IMR-90 (cell line): Measurements from ENCODE around the gene CERKL. TPM values are rescaled to one million over a fixed set of nuclear protein-coding genes. Genes with fewer than 3 reads are reported as not detected.

ENCODE experiments used
- ATAC-seq: fragments of 200-7000 bp; cut with Tn5 transposase; 2 replicates; pipeline ENCODE4 v1.9.1; 2020; ENCODE audit warnings: low read depth, mild to moderate bottlenecking, moderate library complexity
- BruUV-seq: library from RNA; stranded (reverse); fragments of 400-500 nt; replicated peaks from 2 replicates; lab custom pipeline; 2021; lab: Mats Ljungman, UMichigan
- CTCF ChIA-PET: fragments of 300-600 bp; formaldehyde crosslinking; extraction: SDS; loops from one replicate; lab custom pipeline; 2021; ENCODE audit warnings: antibody characterized with exemption; lab: Yijun Ruan, JAX
- POLR2A ChIA-PET: fragments of 300-600 bp; sonication (Branson Sonifier 250); formaldehyde crosslinking; loops from one replicate; lab custom pipeline; 2022; ENCODE audit warnings: antibody characterized with exemption; ENCODE audit not compliant: unreplicated experiment; lab: Charles Lee
- DNase-seq: peaks from one replicate; pipeline ENCODE4 v3.0.0; 2013
- H2AFZ ChIP-seq: replicated peaks from 2 replicates; pipeline ENCODE3; 2013; ENCODE audit warnings: low read length, mild to moderate bottlenecking; ENCODE audit not compliant: poor library complexity
- H2AK5ac ChIP-seq: 2 replicates; pipeline ENCODE4 v1.6.1; 2013; ENCODE audit warnings: low read depth, low read length, inconsistent platforms
- H2AK9ac ChIP-seq: replicated peaks from 2 replicates; pipeline ENCODE3; 2013; ENCODE audit warnings: mild to moderate bottlenecking, low read depth, low read length, moderate library complexity; ENCODE audit not compliant: poor library complexity
- H2BK120ac ChIP-seq: 2 replicates; pipeline ENCODE4 v1.6.1; 2013; ENCODE audit warnings: low read depth, low read length, inconsistent platforms
- H2BK15ac ChIP-seq: 3 replicates; pipeline ENCODE4 v1.6.1; 2013; ENCODE audit warnings: low read depth, low read length, inconsistent platforms
- H2BK20ac ChIP-seq: 2 replicates; pipeline ENCODE4 v1.6.1; 2013; ENCODE audit warnings: low read depth, mild to moderate bottlenecking, inconsistent platforms, low read length, moderate library complexity
- H2BK5ac ChIP-seq: 2 replicates; pipeline ENCODE4 v1.6.1; 2013; ENCODE audit warnings: mild to moderate bottlenecking, low read depth, low read length, inconsistent platforms; ENCODE audit not compliant: poor library complexity, severe bottlenecking
- H3K14ac ChIP-seq: replicated peaks from 2 replicates; pipeline ENCODE4 v1.6.1; 2013; ENCODE audit warnings: low read depth, low read length, inconsistent platforms
- H3K18ac ChIP-seq: 2 replicates; pipeline ENCODE4 v1.6.1; 2013; ENCODE audit warnings: low read depth, low read length, control low read depth
- H3K23ac ChIP-seq: 2 replicates; pipeline ENCODE4 v1.6.1; 2013; ENCODE audit warnings: low read depth, low read length, inconsistent platforms
- H3K27ac ChIP-seq: 2 replicates; pipeline ENCODE4 v1.5.1; 2013; ENCODE audit warnings: mild to moderate bottlenecking, control low read depth, low read length; ENCODE audit not compliant: insufficient read depth
- H3K27me3 ChIP-seq: 2 replicates; pipeline ENCODE4 v1.6.1; 2013; ENCODE audit warnings: low read length; ENCODE audit not compliant: control insufficient read depth, insufficient read depth
- H3K36me3 ChIP-seq: 2 replicates; pipeline ENCODE4 v1.6.1; 2013; ENCODE audit warnings: low read length, mixed read lengths; ENCODE audit not compliant: control insufficient read depth, insufficient read depth
- H3K4ac ChIP-seq: 2 replicates; pipeline ENCODE4 v1.6.1; 2013; ENCODE audit warnings: low read depth, low read length, inconsistent platforms
- H3K4me1 ChIP-seq: 2 replicates; pipeline ENCODE4 v1.6.1; 2013; ENCODE audit warnings: low read length, mixed read lengths; ENCODE audit not compliant: control insufficient read depth, insufficient read depth
- H3K4me2 ChIP-seq: 2 replicates; pipeline ENCODE4 v1.6.1; 2013; ENCODE audit warnings: low read depth, mild to moderate bottlenecking, control low read depth, low read length, moderate library complexity
- H3K4me3 ChIP-seq: 2 replicates; pipeline ENCODE4 v1.5.1; 2013; ENCODE audit warnings: low read depth, mild to moderate bottlenecking, control low read depth, low read length, moderate library complexity; ENCODE audit not compliant: insufficient read depth
- H3K56ac ChIP-seq: 2 replicates; pipeline ENCODE4 v1.6.1; 2013; ENCODE audit warnings: low read length, inconsistent platforms; ENCODE audit not compliant: insufficient read depth; ENCODE audit errors: extremely low read depth
- H3K79me1 ChIP-seq, 2 experiments: 2 replicates each; pipeline ENCODE4 v1.6.1; 2013; ENCODE audit warnings: low read length in 2 of 2, inconsistent platforms in 1 of 2, low read depth in 1 of 2
- H3K9ac ChIP-seq: 2 replicates; pipeline ENCODE4 v1.6.1; 2013; ENCODE audit warnings: low read depth, low read length, control low read depth
- H3K9me1 ChIP-seq: 2 replicates; pipeline ENCODE4 v1.6.1; 2013; ENCODE audit warnings: low read length, inconsistent platforms; ENCODE audit not compliant: insufficient read depth
- H3K9me3 ChIP-seq: 2 replicates; pipeline ENCODE4 v1.6.1; 2013; ENCODE audit warnings: low read length; ENCODE audit not compliant: control insufficient read depth, insufficient read depth
- H4K20me1 ChIP-seq: 2 replicates; pipeline ENCODE4 v1.6.1; 2013; ENCODE audit warnings: low read length, inconsistent platforms; ENCODE audit not compliant: insufficient read depth
- H4K5ac ChIP-seq: 2 replicates; pipeline ENCODE4 v1.6.1; 2013; ENCODE audit warnings: mild to moderate bottlenecking, low read depth, low read length, control low read depth
- H4K8ac ChIP-seq, 2 experiments: 2 replicates each; pipeline ENCODE4 v1.6.1; 2013; ENCODE audit warnings: low read depth in 2 of 2, low read length in 2 of 2, control low read depth in 1 of 2, inconsistent platforms in 1 of 2
- H4K91ac ChIP-seq: 2 replicates; pipeline ENCODE4 v1.6.1; 2013; ENCODE audit warnings: low read depth, low read length, inconsistent platforms; ENCODE audit not compliant: insufficient read depth
- CEBPB ChIP-seq: IDR thresholded peaks from 2 replicates; pipeline ENCODE4 v1.6.1; 2012; ENCODE audit warnings: low read depth, low read length, improper control_type of control experiment
- CHD1 ChIP-seq: IDR thresholded peaks from 2 replicates; pipeline ENCODE4 v1.6.1; 2012; ENCODE audit warnings: low read depth, low read length, improper control_type of control experiment
- FOS ChIP-seq: fragments of 150-350 bp; IDR thresholded peaks from 2 replicates; pipeline ENCODE4 v1.6.1; 2016; ENCODE audit warnings: low read depth, low read length
- MAFK ChIP-seq: IDR thresholded peaks from 2 replicates; pipeline ENCODE4 v1.6.1; 2012; ENCODE audit warnings: low read depth, low read length, improper control_type of control experiment
- MAZ ChIP-seq: IDR thresholded peaks from 2 replicates; pipeline ENCODE4 v1.6.1; 2012; ENCODE audit warnings: low read depth, mild to moderate bottlenecking, low read length, improper control_type of control experiment, moderate library complexity, borderline replicate concordance
- MXI1 ChIP-seq: IDR thresholded peaks from 2 replicates; pipeline ENCODE4 v1.6.1; 2012; ENCODE audit warnings: low read depth, mild to moderate bottlenecking, low read length, moderate library complexity, borderline replicate concordance
- NFE2L2 ChIP-seq: fragments of 150-350 bp; IDR thresholded peaks from 2 replicates; pipeline ENCODE4 v1.6.1; 2016; ENCODE audit warnings: low read depth, mild to moderate bottlenecking, low read length
- POLR2A ChIP-seq: IDR thresholded peaks from 2 replicates; pipeline ENCODE4 v1.6.1; 2012; ENCODE audit warnings: mild to moderate bottlenecking, low read depth, low read length
- RAD21 ChIP-seq: IDR thresholded peaks from 2 replicates; pipeline ENCODE4 v1.6.1; 2012; ENCODE audit warnings: low read length, improper control_type of control experiment
- RCOR1 ChIP-seq: IDR thresholded peaks from 2 replicates; pipeline ENCODE4 v1.6.1; 2012; ENCODE audit warnings: mild to moderate bottlenecking, low read length, improper control_type of control experiment; ENCODE audit not compliant: insufficient replicate concordance
- WGBS, 2 experiments: methylation state at CpG; one replicate each; pipeline versions ENCODE4 v1.1.5 to v1.1.7; 2013; ENCODE audit warnings: missing lambda C conversion rate in 2 of 2; ENCODE audit not compliant: insufficient read length in 1 of 2; ENCODE audit errors: extremely low coverage in 2 of 2; 5-methylcytosine and 5-hydroxymethylcytosine counted together
- dilution Hi-C: fragments of 300-500 bp; cut with HindIII; formaldehyde crosslinking; loops from one replicate; pipeline ENCODE4 v1.14.3; 2018; ENCODE audit warnings: low sequenced_read_pairs; ENCODE audit not compliant: unreplicated experiment
- in situ Hi-C: fragments of 300-500 bp; cut with MboI; formaldehyde crosslinking; loops from 3 replicates; pipeline ENCODE4 v1.14.3; 2019; ENCODE audit warnings: low sequenced_read_pairs, inconsistent platforms, mixed read lengths
- intact Hi-C: fragments of 100-400 bp; cut with micrococcal nuclease; formaldehyde crosslinking; loops from 2 replicates; pipeline ENCODE4 v1.10.0; 2022
- polyA plus RNA-seq, 3 experiments: library from polyadenylated mRNA; depleted of rRNA; stranded (reverse); fragments of >200 nt; gene quantifications; 2 replicates each; pipeline ENCODE4 v1.2.3, GENCODE V29; 2012; ENCODE audit warnings: low replicate concordance in 1 of 3
- total RNA-seq: library from RNA; depleted of rRNA; stranded (reverse); fragments of >200 nt; gene quantifications from 2 replicates; pipeline ENCODE4 v1.2.3, GENCODE V29; 2012
- TF ChIP-seq, protein P1 (sequence below): conservative IDR thresholded peaks from 2 replicates; pipeline ENCODE4 v1.5.1; 2012; ENCODE audit warnings: mild to moderate bottlenecking, low read depth, low read length, improper control_type of control experiment
- TF ChIP-seq, protein P2 (sequence below): fragments of 150-350 bp; IDR thresholded peaks from 2 replicates; pipeline ENCODE4 v1.6.1; 2016; ENCODE audit warnings: low read depth, mild to moderate bottlenecking, low read length, moderate library complexity, borderline replicate concordance

CERKL gene
- total and polyA plus RNA-seq, 2 of the 4 experiments (the other 2 are of a cell fraction), result under 0.01 TPM; not detected in 1

DNA sequence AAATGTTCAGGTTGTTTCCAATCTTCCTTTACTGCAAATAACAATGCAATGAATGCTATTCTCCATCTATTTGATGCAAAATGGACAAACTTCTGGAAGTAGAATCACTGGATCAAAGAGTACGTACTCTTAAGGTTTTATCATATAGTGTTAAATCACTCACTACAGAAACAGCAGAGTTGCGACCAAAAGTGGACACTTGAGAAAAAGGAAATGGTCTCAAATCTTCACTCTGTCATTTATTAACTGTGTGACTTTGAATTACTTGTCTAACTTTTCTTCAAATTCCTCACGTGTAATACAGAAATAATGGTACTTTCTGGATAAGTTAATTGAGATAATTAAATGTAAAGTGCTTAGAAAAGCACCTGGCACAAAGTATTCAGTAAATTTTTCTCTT, 78.1 kb downstream of the CERKL start:
- H3K56ac ChIP-seq, result no peak overlapping the region
- POLR2A ChIA-PET, result no interaction called here
- H2BK20ac ChIP-seq, result no peak overlapping the region
- no CpG with 5 or more reads among the region's 3 CpGs for WGBS, 2 experiments
- H3K4me1 ChIP-seq, result no peaks in the 10 kb centered on the region
- DNase-seq, result no peak
- no peak overlapping the region for H3K27ac ChIP-seq
- H2AK9ac ChIP-seq, result no peak overlapping the region
- no peak overlapping the region for H2AK5ac ChIP-seq
- H2BK15ac ChIP-seq, result no peak overlapping the region
- H3K4me3 ChIP-seq, result no peak overlapping the region
- TF ChIP-seq MAZ (no peak), POLR2A (no peak), NFE2L2 (no peak), RCOR1 (no peak), MXI1 (no peak), CEBPB (no peak), MAFK (no peak), RAD21 (no peak), FOS (no peak), CHD1 (no peak)
- TF ChIP-seq, protein P1, sequence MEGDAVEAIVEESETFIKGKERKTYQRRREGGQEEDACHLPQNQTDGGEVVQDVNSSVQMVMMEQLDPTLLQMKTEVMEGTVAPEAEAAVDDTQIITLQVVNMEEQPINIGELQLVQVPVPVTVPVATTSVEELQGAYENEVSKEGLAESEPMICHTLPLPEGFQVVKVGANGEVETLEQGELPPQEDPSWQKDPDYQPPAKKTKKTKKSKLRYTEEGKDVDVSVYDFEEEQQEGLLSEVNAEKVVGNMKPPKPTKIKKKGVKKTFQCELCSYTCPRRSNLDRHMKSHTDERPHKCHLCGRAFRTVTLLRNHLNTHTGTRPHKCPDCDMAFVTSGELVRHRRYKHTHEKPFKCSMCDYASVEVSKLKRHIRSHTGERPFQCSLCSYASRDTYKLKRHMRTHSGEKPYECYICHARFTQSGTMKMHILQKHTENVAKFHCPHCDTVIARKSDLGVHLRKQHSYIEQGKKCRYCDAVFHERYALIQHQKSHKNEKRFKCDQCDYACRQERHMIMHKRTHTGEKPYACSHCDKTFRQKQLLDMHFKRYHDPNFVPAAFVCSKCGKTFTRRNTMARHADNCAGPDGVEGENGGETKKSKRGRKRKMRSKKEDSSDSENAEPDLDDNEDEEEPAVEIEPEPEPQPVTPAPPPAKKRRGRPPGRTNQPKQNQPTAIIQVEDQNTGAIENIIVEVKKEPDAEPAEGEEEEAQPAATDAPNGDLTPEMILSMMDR, result no peak
- TF ChIP-seq, protein P2, sequence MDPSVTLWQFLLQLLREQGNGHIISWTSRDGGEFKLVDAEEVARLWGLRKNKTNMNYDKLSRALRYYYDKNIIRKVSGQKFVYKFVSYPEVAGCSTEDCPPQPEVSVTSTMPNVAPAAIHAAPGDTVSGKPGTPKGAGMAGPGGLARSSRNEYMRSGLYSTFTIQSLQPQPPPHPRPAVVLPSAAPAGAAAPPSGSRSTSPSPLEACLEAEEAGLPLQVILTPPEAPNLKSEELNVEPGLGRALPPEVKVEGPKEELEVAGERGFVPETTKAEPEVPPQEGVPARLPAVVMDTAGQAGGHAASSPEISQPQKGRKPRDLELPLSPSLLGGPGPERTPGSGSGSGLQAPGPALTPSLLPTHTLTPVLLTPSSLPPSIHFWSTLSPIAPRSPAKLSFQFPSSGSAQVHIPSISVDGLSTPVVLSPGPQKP, result no peak
- H3K23ac ChIP-seq, result no peak overlapping the region
- no peak overlapping the region for H4K5ac ChIP-seq
- ATAC-seq, result no peak
- no TSS peak for BruUV-seq
- no peak overlapping the region for H3K4me2 ChIP-seq
- no peak overlapping the region for H2AFZ ChIP-seq
- peaks cover 10% of the 10 kb centered on the region for H3K27me3 ChIP-seq
- no peak overlapping the region for H3K14ac ChIP-seq
- H3K9me3 ChIP-seq, result no peaks in the 10 kb centered on the region
- no peak overlapping the region for H2BK5ac ChIP-seq
- no peak overlapping the region for H4K8ac ChIP-seq
- no peak overlapping the region for H3K4ac ChIP-seq
- H3K79me1 ChIP-seq, result no peaks in the 10 kb centered on the region
- H4K91ac ChIP-seq, result no peak overlapping the region
- dilution Hi-C loops, result no loop called here
- no peaks in the 10 kb centered on the region for H3K36me3 ChIP-seq
- no peak overlapping the region for H3K9ac ChIP-seq
- intact Hi-C loops, result loop anchor here (5.0 kb wide), 1 partner anchor 1073 kb away; no protein-coding TSS in a partner anchor
- H3K18ac ChIP-seq, result no peak overlapping the region
- H4K20me1 ChIP-seq, result no peaks in the 10 kb centered on the region
- CTCF ChIA-PET, result no interaction called here
- in situ Hi-C loops, result loop anchor here (5.0 to 25.0 kb wide), 2 partner anchors 138 to 558 kb away; no protein-coding TSS in a partner anchor
- no peak overlapping the region for H2BK120ac ChIP-seq
- no peaks in the 10 kb centered on the region for H3K9me1 ChIP-seq
